Measurements from ENCODE around the gene HS6ST1. TPM values are rescaled to one million over a fixed set of nuclear protein-coding genes. Genes with fewer than 3 reads are reported as not detected.

Gene HS6ST1
- total RNA-seq, 1 experiment from 2014 or later, result 20.3 TPM

DNA sequence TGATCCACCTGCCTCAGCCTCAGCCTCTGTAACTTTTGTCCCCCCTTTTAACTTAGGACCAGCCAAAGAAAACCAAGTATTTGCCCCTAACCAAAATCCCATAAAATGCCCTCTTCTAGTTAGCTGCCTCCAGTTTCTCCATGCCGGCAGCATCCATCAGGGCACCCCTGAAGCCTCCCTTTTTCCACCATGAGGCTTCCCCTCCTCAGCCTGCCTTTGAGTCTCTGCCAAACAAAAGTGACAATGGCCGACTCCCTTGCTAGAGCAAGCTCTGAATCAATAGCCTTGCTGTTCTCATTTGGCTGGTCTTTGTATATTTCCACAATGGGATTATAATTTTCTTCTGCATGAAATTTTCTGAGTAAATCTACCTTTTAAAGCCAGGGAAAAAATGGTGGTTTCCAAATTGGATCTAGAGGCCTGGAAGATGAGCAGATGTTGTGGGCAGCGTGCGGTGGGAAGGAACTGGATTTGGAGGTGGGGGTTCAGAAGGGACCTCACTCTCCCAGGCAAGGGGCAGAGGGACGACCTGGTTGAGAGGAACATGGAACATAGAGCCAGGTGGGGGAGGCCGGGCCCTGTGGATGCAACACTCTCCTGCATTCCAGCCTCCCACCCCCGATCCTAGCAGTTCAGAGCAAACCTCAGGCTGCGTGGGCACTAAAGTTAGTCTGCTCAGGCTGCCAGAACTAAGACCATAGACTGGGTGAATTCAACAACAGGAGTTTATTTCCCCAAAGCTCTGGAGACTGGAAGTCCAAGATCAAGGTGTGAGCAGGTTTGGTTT, 80.6 kb downstream of the HS6ST1 start:
- no peak for DNase-seq (ENCODE audit: low spot score)

- no peak for DNase-seq (ENCODE audit: low spot score)
Observed at GRCh38 chr2:128237081-128237534, 81.6 kb downstream of the HS6ST1 start.

GRCh38 chr2:128236491-128237035, 82.1 kb downstream of the HS6ST1 start:
- DNase-seq (ENCODE audit: low spot score), result no peak

DNA sequence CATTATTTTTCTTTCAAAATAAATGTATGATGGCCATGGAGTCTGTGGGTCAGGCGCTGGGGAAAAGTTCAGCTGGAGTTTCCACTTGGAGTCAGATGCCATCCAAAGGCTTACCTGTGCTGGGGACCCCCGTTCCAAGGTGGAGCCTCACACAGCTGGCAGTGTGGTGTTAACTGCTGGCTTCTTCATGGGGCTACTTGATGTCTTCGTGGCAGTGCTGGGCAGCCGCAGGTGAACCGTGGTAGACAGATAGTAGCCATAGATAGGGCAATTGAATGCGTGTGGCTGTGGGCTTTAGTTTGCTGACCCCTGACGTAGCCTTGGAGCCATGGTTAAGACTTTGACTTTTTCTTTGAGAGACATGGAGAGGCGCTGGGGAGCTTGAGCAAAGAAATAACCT, 83.1 kb downstream of the HS6ST1 start:
- DNase-seq (ENCODE audit: low spot score), result no peak

GRCh38 chr2:128234613-128235012, 84.1 kb downstream of the HS6ST1 start:
- no peak for DNase-seq (ENCODE audit: low spot score)

GRCh38 chr2:128233790-128234395, 84.8 kb downstream of the HS6ST1 start:
- DNase-seq (ENCODE audit: low spot score), result no peak

DNA sequence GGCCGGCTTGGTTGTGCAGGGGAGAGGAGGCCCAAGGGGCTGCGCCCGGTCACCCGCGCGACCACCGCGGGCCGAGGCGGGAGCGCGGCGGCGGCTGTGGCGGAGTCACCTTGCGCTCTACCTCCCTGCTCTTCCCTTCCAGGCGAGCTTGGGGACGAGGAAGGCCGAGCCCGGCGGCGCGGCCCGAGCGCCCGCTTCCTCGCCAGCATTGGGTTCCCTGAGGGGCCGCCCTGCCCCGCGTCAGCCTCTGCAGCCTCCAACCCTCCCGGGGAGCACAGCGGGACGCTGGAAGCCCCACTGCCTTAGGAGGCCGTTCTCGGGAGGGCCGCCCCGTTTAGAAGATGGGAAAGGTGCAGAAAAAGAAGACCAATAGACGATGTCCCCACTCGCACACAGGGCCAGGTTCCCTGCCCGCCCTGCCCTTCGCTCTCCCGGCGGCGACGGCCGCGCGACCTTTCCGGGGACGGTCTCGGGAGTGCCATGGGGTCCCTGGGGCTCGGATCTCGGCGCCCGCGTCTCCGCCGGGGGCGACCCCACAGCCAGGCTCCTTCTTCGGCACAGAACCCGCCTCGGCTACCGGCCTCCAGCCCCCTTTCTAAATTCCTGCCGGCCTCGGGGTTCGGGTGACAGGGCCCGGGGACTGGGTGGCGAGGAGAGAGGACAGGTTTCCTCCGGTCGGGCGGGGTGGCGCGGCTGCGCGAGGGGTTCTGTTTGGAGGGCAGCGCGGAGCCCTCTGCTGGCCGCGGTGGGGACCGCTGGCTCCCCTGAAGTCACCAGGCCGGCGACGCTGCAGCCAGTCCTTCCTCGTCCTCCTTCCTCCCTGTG, 85.5 kb downstream of the HS6ST1 start:
- peak; percentile 56 for DNase-seq (ENCODE audit: low spot score)

- DNase-seq (ENCODE audit: low spot score), result no peak
Observed at GRCh38 chr2:128228894-128229293, 89.8 kb downstream of the HS6ST1 start.

DNA sequence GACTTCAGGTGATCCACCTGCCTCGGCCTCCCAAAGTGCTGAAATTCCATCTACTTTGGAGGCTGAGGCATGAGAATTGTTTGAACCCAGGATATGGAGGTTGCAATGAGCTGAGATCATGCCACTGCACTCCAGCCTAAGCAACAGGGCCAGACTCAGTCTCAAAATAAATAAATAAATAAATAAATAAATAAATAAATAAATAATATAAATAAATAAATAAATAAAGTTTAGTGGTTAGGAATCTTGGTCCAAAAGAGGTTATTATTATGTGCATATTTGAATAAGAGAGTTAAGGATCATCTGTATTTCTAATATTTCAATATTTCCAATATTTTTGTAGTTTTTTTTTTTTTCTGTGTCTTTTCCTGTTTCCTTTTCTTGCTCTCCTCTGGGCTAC, 90.8 kb downstream of the HS6ST1 start:
- no peak for DNase-seq (ENCODE audit: low spot score)

- DNase-seq (ENCODE audit: low spot score), result no peak
Observed at GRCh38 chr2:128219891-128220290, 98.8 kb downstream of the HS6ST1 start.

- DNase-seq (ENCODE audit: low spot score), result peak; percentile 54
Observed at GRCh38 chr2:128217671-128218070, 101.0 kb downstream of the HS6ST1 start.

GRCh38 chr2:128215897-128216642, 102.6 kb downstream of the HS6ST1 start:
- DNase-seq (ENCODE audit: low spot score), result no peak

Other genes starting within 250 kb of the HS6ST1 start
- gene UGGT1, start 227.7 kb downstream of the HS6ST1 start, total RNA-seq (2014; rRNA removed; shearing (Covaris generic)), result 39.9 and 45.6 TPM in 2 replicates

All from H4 (cell line).